SK-N-SH (cell line): ENCODE data around the gene HS3ST3A1. TPM values are rescaled to one million over a fixed set of nuclear protein-coding genes. Genes with fewer than 3 reads are reported as not detected.

Experiments used
- CTCF ChIA-PET: fragments of 300-600, 350-600 bp; formaldehyde crosslinking; extraction: SDS; loops from one replicate; lab custom pipeline; 2021; lab: Yijun Ruan, JAX
- POLR2A ChIA-PET: fragments of 350-600 bp; sonication (Branson Sonifier 250); formaldehyde crosslinking; extraction: SDS; loops from one replicate; lab custom pipeline; 2020; ENCODE audit warnings: antibody characterized with exemption, inconsistent platforms; lab: Yijun Ruan, JAX
- DNase-seq: peaks from one replicate; pipeline ENCODE4 v3.0.0; 2012
- H2AFZ ChIP-seq: fragments of 200-600 bp; sonication (generic); 2 replicates; pipeline ENCODE4 v1.8.1; 2016; ENCODE audit warnings: antibody characterized with exemption, mild to moderate bottlenecking, low read depth
- H3F3A ChIP-seq: fragments of 200-600 bp; sonication (generic); replicated peaks from 2 replicates; pipeline ENCODE3; 2016; ENCODE audit warnings: antibody characterized with exemption, mild to moderate bottlenecking; ENCODE audit not compliant: insufficient read depth
- H3K27ac ChIP-seq, 2 experiments: fragments of 200-500 bp in 1 of 2; fragments of 200-600 bp in 1 of 2; sonication (Bioruptor generic) in 1 of 2; sonication (generic), shearing (Covaris generic) in 1 of 2; 2 replicates each; pipeline versions ENCODE4 v1.5.1 to v1.6.1; 2014 to 2016; ENCODE audit warnings: low read depth in 2 of 2, inconsistent platforms in 1 of 2, low read length in 1 of 2, mild to moderate bottlenecking in 1 of 2, mixed read lengths in 1 of 2
- H3K27me3 ChIP-seq: fragments of 200-600 bp; sonication (generic), shearing (Covaris generic); 2 replicates; pipeline ENCODE4 v1.6.1; 2016; ENCODE audit warnings: mixed run types; ENCODE audit not compliant: insufficient read depth
- H3K36me3 ChIP-seq, 2 experiments: fragments of 200-500 bp in 1 of 2; fragments of 200-600 bp in 1 of 2; sonication (Bioruptor generic) in 1 of 2; sonication (generic) in 1 of 2; replicated peaks in 1 of 2; 2 replicates each; pipeline versions ENCODE3 to v1.5.1; 2014 to 2016; ENCODE audit warnings: low read length in 1 of 2, mild to moderate bottlenecking in 1 of 2; ENCODE audit not compliant: insufficient read depth in 2 of 2, control insufficient read depth in 1 of 2
- H3K4me1 ChIP-seq, 2 experiments: fragments of 200-500 bp in 1 of 2; fragments of 200-600 bp in 1 of 2; sonication (Bioruptor generic) in 1 of 2; sonication (generic), shearing (Covaris generic) in 1 of 2; 2 replicates each; pipeline versions ENCODE4 v1.5.1 to v1.6.1; 2014 to 2016; ENCODE audit warnings: low read depth in 1 of 2, low read length in 1 of 2, mixed run types in 1 of 2; ENCODE audit not compliant: insufficient read depth in 2 of 2, control insufficient read depth in 1 of 2
- H3K4me2 ChIP-seq: fragments of 200-600 bp; sonication (generic), shearing (Covaris generic); 2 replicates; pipeline ENCODE4 v1.6.1; 2017; ENCODE audit warnings: mixed run types
- H3K4me3 ChIP-seq, 2 experiments: fragments of 200-500 bp in 1 of 2; fragments of 200-600 bp in 1 of 2; sonication (Bioruptor generic) in 1 of 2; sonication (generic), shearing (Covaris generic) in 1 of 2; 2 replicates each; pipeline versions ENCODE4 v1.5.1 to v1.8.1; 2014 to 2016; ENCODE audit warnings: low read depth in 2 of 2, inconsistent platforms in 1 of 2, low read length in 1 of 2, mild to moderate bottlenecking in 1 of 2, mixed read lengths in 1 of 2, moderate library complexity in 1 of 2
- H3K79me2 ChIP-seq: fragments of 200-600 bp; sonication (generic); 2 replicates; pipeline ENCODE4 v1.8.1; 2017; ENCODE audit warnings: mild to moderate bottlenecking; ENCODE audit not compliant: insufficient read depth
- H3K9ac ChIP-seq: fragments of 200-600 bp; sonication (generic); 2 replicates; pipeline ENCODE4 v1.6.1; 2017; ENCODE audit warnings: mixed run types
- H3K9me2 ChIP-seq: fragments of 200-600 bp; sonication (generic); 2 replicates; pipeline ENCODE4 v1.6.1; 2017; ENCODE audit warnings: mixed run types
- H3K9me3 ChIP-seq: fragments of 200-600 bp; sonication (generic); 2 replicates; pipeline ENCODE4 v1.6.1; 2017; ENCODE audit warnings: mixed run types, mild to moderate bottlenecking, moderate library complexity
- H4K20me1 ChIP-seq: fragments of 200-600 bp; sonication (generic); 2 replicates; pipeline ENCODE4 v1.6.1; 2017; ENCODE audit warnings: mild to moderate bottlenecking, mixed run types; ENCODE audit not compliant: insufficient read depth
- CHD2 ChIP-seq: fragments of 150-350 bp; IDR thresholded peaks from 2 replicates; pipeline ENCODE4 v1.6.1; 2018; ENCODE audit warnings: low read length; ENCODE audit not compliant: partially characterized antibody
- ELF1 ChIP-seq: IDR thresholded peaks from 2 replicates; pipeline ENCODE4 v1.4.0; 2012
- EZH2phosphoT487 ChIP-seq: fragments of 200-600 bp; sonication (generic); IDR thresholded peaks from 2 replicates; pipeline ENCODE4 v1.6.1; 2017; ENCODE audit warnings: low read depth, mixed run types, mild to moderate bottlenecking, antibody characterized with exemption, moderate library complexity, borderline replicate concordance
- FOSL2 ChIP-seq: IDR thresholded peaks from 2 replicates; pipeline ENCODE4 v1.4.0; 2012; ENCODE audit warnings: low read depth, mild to moderate bottlenecking, moderate library complexity, borderline replicate concordance
- FOXJ3 ChIP-seq: sonication (generic); formaldehyde crosslinking; IDR thresholded peaks from 2 replicates; pipeline ENCODE4 v1.5.1; 2020; ENCODE audit warnings: mild to moderate bottlenecking, missing genetic modification reagents
- FOXM1 ChIP-seq: IDR thresholded peaks from 2 replicates; pipeline ENCODE4 v1.4.0; 2012; ENCODE audit warnings: low read depth, mild to moderate bottlenecking
- GABPA ChIP-seq: IDR thresholded peaks from 2 replicates; pipeline ENCODE4 v1.4.0; 2012; ENCODE audit warnings: low read depth, mild to moderate bottlenecking
- GATA2 ChIP-seq: sonication (generic); formaldehyde crosslinking; IDR thresholded peaks from 2 replicates; pipeline ENCODE4 v1.5.0; 2020; ENCODE audit warnings: mild to moderate bottlenecking, missing genetic modification reagents
- JUND ChIP-seq: IDR thresholded peaks from 2 replicates; pipeline ENCODE4 v1.4.0; 2012
- MEF2A ChIP-seq: IDR thresholded peaks from 2 replicates; pipeline ENCODE4 v1.4.0; 2012; ENCODE audit warnings: low read depth, borderline replicate concordance
- NFIC ChIP-seq: IDR thresholded peaks from 2 replicates; pipeline ENCODE4 v1.4.0; 2012; ENCODE audit warnings: borderline replicate concordance
- POLR2AphosphoS5 ChIP-seq: IDR thresholded peaks from 2 replicates; pipeline ENCODE4 v1.6.1; 2012; ENCODE audit warnings: low read depth, low read length
- RAD21 ChIP-seq: IDR thresholded peaks from 2 replicates; pipeline ENCODE4 v1.6.1; 2012; ENCODE audit warnings: mild to moderate bottlenecking, low read length
- RCOR1 ChIP-seq: fragments of 150-350 bp; IDR thresholded peaks from 2 replicates; pipeline ENCODE4 v1.6.1; 2017; ENCODE audit warnings: antibody characterized with exemption, low read length
- SMC3 ChIP-seq: IDR thresholded peaks from 2 replicates; pipeline ENCODE4 v1.6.1; 2012; ENCODE audit warnings: low read depth, low read length, improper control_type of control experiment
- TAF1 ChIP-seq: IDR thresholded peaks from 2 replicates; pipeline ENCODE4 v1.6.1; 2012; ENCODE audit warnings: low read depth, mild to moderate bottlenecking, low read length, moderate library complexity, borderline replicate concordance
- TEAD4 ChIP-seq: IDR thresholded peaks from 2 replicates; pipeline ENCODE4 v1.4.0; 2012; ENCODE audit warnings: mild to moderate bottlenecking, borderline replicate concordance; ENCODE audit not compliant: insufficient read depth
- YY1 ChIP-seq: IDR thresholded peaks from 2 replicates; pipeline ENCODE4 v1.4.0; 2012; ENCODE audit warnings: low read depth, mild to moderate bottlenecking
- ZBTB33 ChIP-seq: IDR thresholded peaks from 2 replicates; pipeline ENCODE4 v1.4.0; 2012; ENCODE audit warnings: low read depth, borderline replicate concordance
- WGBS: methylation state at CpG from one replicate; pipeline ENCODE4 v1.1.6; 2017; ENCODE audit warnings: low lambda C conversion rate; 5-methylcytosine and 5-hydroxymethylcytosine counted together
- polyA plus RNA-seq, 3 experiments: library from polyadenylated mRNA; depleted of rRNA; stranded (reverse); fragments of >200 nt; gene quantifications; 2 replicates each; pipeline ENCODE4 v1.2.3, GENCODE V29; 2012
- TF ChIP-seq, protein P1 (sequence below): fragments of 200-600 bp; sonication (generic); IDR thresholded peaks from 2 replicates; pipeline ENCODE4 v1.6.1; 2017; ENCODE audit warnings: antibody characterized with exemption, mild to moderate bottlenecking, moderate library complexity

HS3ST3A1 gene
- polyA plus RNA-seq, 1 of the 3 experiments (the other 2 are of a cell fraction): 22.6 TPM

- DNase-seq: no peak
- H3F3A ChIP-seq: no peaks in the 10 kb centered on the region
- H3K4me1 ChIP-seq: no peaks in the 10 kb centered on the region
- H3K79me2 ChIP-seq: no peaks in the 10 kb centered on the region
- no peak overlapping the region for H2AFZ ChIP-seq
- H3K27me3 ChIP-seq: peaks cover 14% of the 10 kb centered on the region
- H3K9me3 ChIP-seq: no peaks in the 10 kb centered on the region
- no peaks in the 10 kb centered on the region for H3K36me3 ChIP-seq
- POLR2A ChIA-PET: no interaction called here
- H3K9me2 ChIP-seq: no peaks in the 10 kb centered on the region
- H3K27ac ChIP-seq: no peak overlapping the region
- no peak overlapping the region for H3K4me2 ChIP-seq
- H3K4me3 ChIP-seq: no peak overlapping the region
- 18% methylated on average over 1 of the region's 1 CpG for WGBS
- no peak for TF ChIP-seq POLR2AphosphoS5
- no peak for TF ChIP-seq RAD21
- TF ChIP-seq JUND: no peak
- no peak for TF ChIP-seq FOXM1
- TF ChIP-seq TAF1: no peak
- TF ChIP-seq GATA2 (CRISPR knock-in tag): no peak
- no peak for TF ChIP-seq RCOR1
- TF ChIP-seq YY1: no peak
- TF ChIP-seq ELF1: no peak
- no peak for TF ChIP-seq FOSL2
- no peak for TF ChIP-seq FOXJ3 (CRISPR knock-in tag)
- no peak overlapping the region for H3K9ac ChIP-seq
- no peaks in the 10 kb centered on the region for H4K20me1 ChIP-seq
- CTCF ChIA-PET: no interaction called here
Observed at GRCh38 chr17:13638855-13639458, 37.2 kb upstream of the HS3ST3A1 start.

- Histone ChIP-seq H3K27me3 (peaks cover 17% of the 10 kb centered on the region; the same call in 1 of the 2 replicates), H3K4me3 (no peak overlapping the region), H3K36me3 (no peaks in the 10 kb centered on the region), H3K9me3 (no peaks in the 10 kb centered on the region), H3F3A (no peaks in the 10 kb centered on the region), H3K9ac (no peak overlapping the region), H3K79me2 (no peaks in the 10 kb centered on the region), H3K27ac (no peak overlapping the region), H2AFZ (no peak overlapping the region), H4K20me1 (no peaks in the 10 kb centered on the region), H3K4me2 (no peak overlapping the region), H3K4me1 (no peaks in the 10 kb centered on the region), H3K9me2 (no peaks in the 10 kb centered on the region)
- DNase-seq: no peak
- TF ChIP-seq ELF1: no peak
- WGBS: 50% methylated on average over 5 of the region's 8 CpGs
- POLR2A ChIA-PET: no interaction called here
- CTCF ChIA-PET: no interaction called here
Observed at GRCh38 chr17:13636951-13637350, 35.2 kb upstream of the HS3ST3A1 start.

- H3K4me3 ChIP-seq: no peak overlapping the region
- WGBS: 8% methylated on average over 5 of the region's 5 CpGs
- H3K36me3 ChIP-seq: no peaks in the 10 kb centered on the region
- H3K4me1 ChIP-seq: no peaks in the 10 kb centered on the region
- no peaks in the 10 kb centered on the region for H4K20me1 ChIP-seq
- no peak overlapping the region for H3K9ac ChIP-seq
- H3K9me2 ChIP-seq: no peaks in the 10 kb centered on the region
- H3K27ac ChIP-seq: no peak overlapping the region
- H3K4me2 ChIP-seq: no peak overlapping the region
- ChIA-PET CTCF (no interaction called here), POLR2A (no interaction called here)
- H3K27me3 ChIP-seq: peaks cover 20% of the 10 kb centered on the region; the same call in 1 of the 2 replicates
- no peaks in the 10 kb centered on the region for H3F3A ChIP-seq
- DNase-seq: no peak
- no peaks in the 10 kb centered on the region for H3K79me2 ChIP-seq
- H3K9me3 ChIP-seq: no peaks in the 10 kb centered on the region
- H2AFZ ChIP-seq: no peak overlapping the region
- TF ChIP-seq, protein P1, sequence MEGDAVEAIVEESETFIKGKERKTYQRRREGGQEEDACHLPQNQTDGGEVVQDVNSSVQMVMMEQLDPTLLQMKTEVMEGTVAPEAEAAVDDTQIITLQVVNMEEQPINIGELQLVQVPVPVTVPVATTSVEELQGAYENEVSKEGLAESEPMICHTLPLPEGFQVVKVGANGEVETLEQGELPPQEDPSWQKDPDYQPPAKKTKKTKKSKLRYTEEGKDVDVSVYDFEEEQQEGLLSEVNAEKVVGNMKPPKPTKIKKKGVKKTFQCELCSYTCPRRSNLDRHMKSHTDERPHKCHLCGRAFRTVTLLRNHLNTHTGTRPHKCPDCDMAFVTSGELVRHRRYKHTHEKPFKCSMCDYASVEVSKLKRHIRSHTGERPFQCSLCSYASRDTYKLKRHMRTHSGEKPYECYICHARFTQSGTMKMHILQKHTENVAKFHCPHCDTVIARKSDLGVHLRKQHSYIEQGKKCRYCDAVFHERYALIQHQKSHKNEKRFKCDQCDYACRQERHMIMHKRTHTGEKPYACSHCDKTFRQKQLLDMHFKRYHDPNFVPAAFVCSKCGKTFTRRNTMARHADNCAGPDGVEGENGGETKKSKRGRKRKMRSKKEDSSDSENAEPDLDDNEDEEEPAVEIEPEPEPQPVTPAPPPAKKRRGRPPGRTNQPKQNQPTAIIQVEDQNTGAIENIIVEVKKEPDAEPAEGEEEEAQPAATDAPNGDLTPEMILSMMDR: no peak
- no peak for TF ChIP-seq NFIC
- TF ChIP-seq YY1: no peak
- no peak for TF ChIP-seq ZBTB33
- TF ChIP-seq CHD2: no peak
- no peak for TF ChIP-seq MEF2A
- TF ChIP-seq GABPA: no peak
- TF ChIP-seq EZH2phosphoT487: no peak
- no peak for TF ChIP-seq SMC3
- TF ChIP-seq FOXM1: no peak
- TF ChIP-seq RAD21: no peak
- TF ChIP-seq TEAD4: no peak
- TF ChIP-seq FOSL2: no peak
- TF ChIP-seq ELF1: no peak
Observed at GRCh38 chr17:13635951-13636350, 34.2 kb upstream of the HS3ST3A1 start.
